SH-SY5Y (cell line): ENCODE data around the gene TRIM26.

ENCODE experiments used
- GATA2 ChIP-seq: IDR thresholded peaks from 2 replicates; pipeline ENCODE4 v1.6.1; 2011; ENCODE audit warnings: mild to moderate bottlenecking, low read depth, low read length
- GATA3 ChIP-seq: IDR thresholded peaks from 2 replicates; pipeline ENCODE4 v1.6.1; 2011; ENCODE audit warnings: low read depth, mild to moderate bottlenecking, low read length, moderate library complexity

GRCh38 chr6:30184417-30185031 is 28.7 kb downstream of the TRIM26 start:
- no peak for TF ChIP-seq GATA2
- no peak for TF ChIP-seq GATA3
